Keratinocyte (primary cell): Measurements from ENCODE around the gene GCM1. TPM values are rescaled to one million over a fixed set of nuclear protein-coding genes. Genes with fewer than 3 reads are reported as not detected.

Experiments
- DNase-seq: peaks from one replicate; pipeline ENCODE4 v3.0.0-alpha.2; 2011; ENCODE audit warnings: low read depth, missing footprints, low spot score
- FAIRE-seq: peaks from 2 replicates; lab custom pipeline; 2011; peaks lifted over from hg19 to GRCh38; lab: Jason Lieb, UNC
- H2AFZ ChIP-seq: 2 replicates; pipeline ENCODE4 v1.6.0; 2012; ENCODE audit warnings: low read length, control low read depth, inconsistent platforms; ENCODE audit not compliant: control insufficient read depth
- H3K27ac ChIP-seq: 2 replicates; pipeline ENCODE4 v1.5.1; 2011; ENCODE audit warnings: low read length; ENCODE audit not compliant: control insufficient read depth, insufficient read depth
- H3K27me3 ChIP-seq: 3 replicates; pipeline ENCODE4 v1.6.0; 2011; ENCODE audit warnings: low read length; ENCODE audit not compliant: control insufficient read depth, insufficient read depth; ENCODE audit errors: extremely low read depth
- H3K36me3 ChIP-seq, 2 experiments: 2 replicates in 1 of 2; 3 replicates in 1 of 2; pipeline ENCODE4 v1.5.1; 2011; ENCODE audit warnings: low read length in 2 of 2, mild to moderate bottlenecking in 1 of 2; ENCODE audit not compliant: control insufficient read depth in 2 of 2, insufficient read depth in 2 of 2; ENCODE audit errors: extremely low read depth in 1 of 2
- H3K4me1 ChIP-seq: 3 replicates; pipeline ENCODE4 v1.5.1; 2011; ENCODE audit warnings: low read length; ENCODE audit not compliant: control insufficient read depth, insufficient read depth; ENCODE audit errors: extremely low read depth
- H3K4me2 ChIP-seq: 3 replicates; pipeline ENCODE4 v1.6.0; 2011; ENCODE audit warnings: low read depth, low read length; ENCODE audit not compliant: control insufficient read depth, insufficient read depth; ENCODE audit errors: extremely low read depth
- H3K4me3 ChIP-seq, 3 experiments: fragments of 200-600 bp in 1 of 3; sonication (generic) in 1 of 3; 2 replicates in 2 of 3; 3 replicates in 1 of 3; pipeline ENCODE4 v1.5.1; 2011 to 2016; ENCODE audit warnings: low read length in 3 of 3, mild to moderate bottlenecking in 3 of 3, control low read depth in 2 of 3, inconsistent platforms in 1 of 3, low read depth in 1 of 3, mixed read lengths in 1 of 3, mixed run types in 1 of 3, moderate library complexity in 1 of 3; ENCODE audit not compliant: control insufficient read depth in 2 of 3, insufficient read depth in 2 of 3; ENCODE audit errors: extremely low read depth in 1 of 3
- H3K79me2 ChIP-seq: 2 replicates; pipeline ENCODE4 v1.6.0; 2012; ENCODE audit warnings: low read length; ENCODE audit not compliant: control insufficient read depth, insufficient read depth
- H3K9ac ChIP-seq: 3 replicates; pipeline ENCODE4 v1.6.0; 2011; ENCODE audit warnings: low read length; ENCODE audit not compliant: control insufficient read depth, insufficient read depth; ENCODE audit errors: extremely low read depth
- H3K9me1 ChIP-seq: 3 replicates; pipeline ENCODE4 v1.6.0; 2011; ENCODE audit warnings: low read length; ENCODE audit not compliant: control insufficient read depth, insufficient read depth; ENCODE audit errors: extremely low read depth
- H3K9me3 ChIP-seq: 2 replicates; pipeline ENCODE4 v1.5.1; 2012; ENCODE audit warnings: low read depth, low read length; ENCODE audit not compliant: control insufficient read depth
- H4K20me1 ChIP-seq: 3 replicates; pipeline ENCODE4 v1.6.0; 2011; ENCODE audit warnings: low read length; ENCODE audit not compliant: control insufficient read depth, insufficient read depth; ENCODE audit errors: extremely low read depth
- CTCF ChIP-seq, 3 experiments: IDR thresholded peaks in 1 of 3; conservative IDR thresholded peaks in 1 of 3; optimal IDR thresholded peaks in 1 of 3; 2 replicates in 2 of 3; 3 replicates in 1 of 3; pipeline versions ENCODE3 to v1.5.1; 2011; ENCODE audit warnings: low read length in 3 of 3, mild to moderate bottlenecking in 3 of 3, moderate library complexity in 2 of 3, control low read depth in 1 of 3, inconsistent platforms in 1 of 3; ENCODE audit not compliant: insufficient read depth in 2 of 3; ENCODE audit errors: extremely low read depth in 1 of 3
- EZH2 ChIP-seq: IDR thresholded peaks from one replicate; pipeline ENCODE4 v1.6.1; 2012; ENCODE audit warnings: inconsistent platforms, mild to moderate bottlenecking, low read length, moderate library complexity
- dilution Hi-C: fragments of 300-500 bp; cut with MboI; formaldehyde crosslinking; loops from one replicate; pipeline ENCODE4 v1.7.0; 2020; ENCODE audit warnings: low sequenced_read_pairs; ENCODE audit not compliant: extremely low pct_ligation_motif_present
- polyA plus RNA-seq, 5 experiments: library from polyadenylated mRNA; depleted of rRNA in 3 of 5; stranded (reverse) in 3 of 5; stranded (forward) in 1 of 5; unstranded in 1 of 5; fragments of >200 nt; gene quantifications; 1 replicate in 1 of 5; 2 replicates in 3 of 5; 3 replicates in 1 of 5; pipeline versions ENCODE4 v1.2.1 to v1.2.3, GENCODE V29; 2011 to 2012; ENCODE audit warnings: missing spikeins in 2 of 5, low read depth in 1 of 5, low replicate concordance in 1 of 5

GCM1 gene
- polyA plus RNA-seq, 1 donor (not counting 4 experiments of a cell fraction or from before 2014, with no cell fraction given), result not detected

GRCh38 chr6:53154794-53155193, 6.2 kb upstream of the GCM1 start:
- Histone ChIP-seq H3K27me3 (no peaks in the 10 kb centered on the region), H2AFZ (no peak overlapping the region), H3K9me3 (no peaks in the 10 kb centered on the region), H3K4me1 (no peaks in the 10 kb centered on the region), H3K36me3 (no peaks in the 10 kb centered on the region), H4K20me1 (no peaks in the 10 kb centered on the region), H3K4me3 (no peak overlapping the region), H3K9me1 (no peaks in the 10 kb centered on the region), H3K27ac (no peak overlapping the region), H3K9ac (no peak overlapping the region), H3K4me2 (no peak overlapping the region), H3K79me2 (no peaks in the 10 kb centered on the region)
- no peak for DNase-seq
- FAIRE-seq, result no peak
- TF ChIP-seq EZH2 (no peak), CTCF (optimal IDR thresholded peaks at IDR 0.05 in 1 of 3, IDR thresholded peaks at IDR 0.05 in 1 of 3, conservative IDR thresholded peaks at IDR 0.05 in 1 of 3; ENCODE audit: extremely low read depth in 1 of 3, insufficient read depth in 2 of 3, low read length in 3 of 3) (no peak)
- dilution Hi-C loops, result no loop called here

- Histone ChIP-seq H3K9me1 (no peaks in the 10 kb centered on the region), H3K27me3 (no peaks in the 10 kb centered on the region), H2AFZ (no peak overlapping the region), H3K4me3 (no peak overlapping the region), H3K4me1 (no peaks in the 10 kb centered on the region), H3K27ac (no peak overlapping the region), H3K79me2 (no peaks in the 10 kb centered on the region), H3K36me3 (no peaks in the 10 kb centered on the region), H3K4me2 (no peak overlapping the region), H4K20me1 (no peaks in the 10 kb centered on the region), H3K9ac (no peak overlapping the region), H3K9me3 (no peaks in the 10 kb centered on the region)
- TF ChIP-seq EZH2, result no peak
- DNase-seq (no peak), FAIRE-seq (no peak)
- dilution Hi-C loops, result no loop called here
These were observed 5.4 kb upstream of the GCM1 start for GRCh38 chr6:53154071-53154470.

- Histone ChIP-seq H3K4me1 (no peaks in the 10 kb centered on the region), H3K36me3 (no peaks in the 10 kb centered on the region), H3K9me1 (no peaks in the 10 kb centered on the region), H2AFZ (no peak overlapping the region), H3K27me3 (no peaks in the 10 kb centered on the region), H3K27ac (no peak overlapping the region), H3K4me3 (no peak overlapping the region), H3K4me2 (no peak overlapping the region), H3K79me2 (no peaks in the 10 kb centered on the region), H3K9ac (no peak overlapping the region), H3K9me3 (no peaks in the 10 kb centered on the region), H4K20me1 (no peaks in the 10 kb centered on the region)
- no peak for TF ChIP-seq EZH2
- TF ChIP-seq CTCF (optimal IDR thresholded peaks at IDR 0.05 in 1 of 3, IDR thresholded peaks at IDR 0.05 in 1 of 3, conservative IDR thresholded peaks at IDR 0.05 in 1 of 3; ENCODE audit: extremely low read depth in 1 of 3, insufficient read depth in 2 of 3, low read length in 3 of 3), result no peak
- dilution Hi-C loops, result no loop called here
- FAIRE-seq, result no peak
- DNase-seq, result no peak
These were observed 3.9 kb upstream of the GCM1 start for GRCh38 chr6:53152576-53152975.
